Naive thymus-derived CD4-positive, alpha-beta T cell (primary cell): ENCODE data around the gene TTC38. TPM values are rescaled to one million over a fixed set of nuclear protein-coding genes. Genes with fewer than 3 reads are reported as not detected.
A peak's percentile ranks its signal among the peaks of the same experiment; 100 is the strongest.

ENCODE experiments used
- ATAC-seq: fragments of 150-1000 bp; cut with Tn5 transposase; 2 replicates; pipeline ENCODE4 v1.10.0; 2021; ENCODE audit warnings: mild to moderate bottlenecking, moderate library complexity
- CTCF ChIA-PET: fragments of 350-600 bp; sonication (Branson Sonifier 250); formaldehyde crosslinking; loops from one replicate; lab custom pipeline; 2021; ENCODE audit warnings: antibody characterized with exemption; lab: Charles Lee
- POLR2A ChIA-PET: fragments of 350-600 bp; sonication (Branson Sonifier 250); formaldehyde crosslinking; loops from one replicate; lab custom pipeline; 2021; ENCODE audit warnings: antibody characterized with exemption, inconsistent platforms; lab: Charles Lee
- DNase-seq, 9 donors: peaks; one replicate each; pipeline versions ENCODE4 v3.0.0 to v3.0.0-alpha.2; 2020 to 2022; ENCODE audit warnings: mixed read lengths in 1 of 9
- H3K27ac ChIP-seq: one replicate; pipeline ENCODE4 v1.7.0; 2013; ENCODE audit warnings: mild to moderate bottlenecking, low read depth, low read length, moderate library complexity
- H3K27me3 ChIP-seq, 2 donors: one replicate each; pipeline ENCODE4 v1.7.0; 2013; ENCODE audit warnings: low read length in 2 of 2, mild to moderate bottlenecking in 2 of 2, moderate library complexity in 2 of 2; ENCODE audit not compliant: control insufficient read depth in 2 of 2, insufficient read depth in 2 of 2
- H3K36me3 ChIP-seq, 3 experiments: 1 replicate in 2 of 3; 2 replicates in 1 of 3; pipeline ENCODE4 v1.7.0; 2013; ENCODE audit warnings: low read length in 3 of 3, mild to moderate bottlenecking in 3 of 3, moderate library complexity in 1 of 3; ENCODE audit not compliant: insufficient read depth in 3 of 3, control insufficient read depth in 2 of 3
- H3K4me1 ChIP-seq, 2 donors: one replicate each; pipeline ENCODE4 v1.7.0; 2013; ENCODE audit warnings: low read length in 2 of 2, mild to moderate bottlenecking in 2 of 2, moderate library complexity in 1 of 2; ENCODE audit not compliant: control insufficient read depth in 2 of 2, insufficient read depth in 2 of 2
- H3K4me3 ChIP-seq: 2 replicates; pipeline ENCODE4 v1.7.0; 2013; ENCODE audit warnings: mild to moderate bottlenecking, low read length
- H3K9me3 ChIP-seq, 3 experiments: 1 replicate in 2 of 3; 2 replicates in 1 of 3; pipeline ENCODE4 v1.7.0; 2013; ENCODE audit warnings: low read length in 3 of 3; ENCODE audit not compliant: control insufficient read depth in 2 of 3
- H3K27ac Mint-ChIP-seq, 9 donors: one replicate each; pipeline ENCODE4 v1.8.0; 2020 to 2022; ENCODE audit warnings: mixed read lengths in 9 of 9, mild to moderate bottlenecking in 8 of 9, moderate library complexity in 5 of 9, inconsistent platforms in 2 of 9
- H3K27me3 Mint-ChIP-seq, 5 donors: one replicate each; pipeline ENCODE4 v1.8.0; 2021 to 2022; ENCODE audit warnings: mixed read lengths in 5 of 5, mild to moderate bottlenecking in 1 of 5
- H3K36me3 Mint-ChIP-seq, 5 donors: one replicate each; pipeline ENCODE4 v1.8.0; 2020 to 2022; ENCODE audit warnings: mixed read lengths in 5 of 5, mild to moderate bottlenecking in 3 of 5, inconsistent platforms in 1 of 5
- H3K4me1 Mint-ChIP-seq, 7 donors: one replicate each; pipeline ENCODE4 v1.8.0; 2020 to 2022; ENCODE audit warnings: mixed read lengths in 7 of 7, mild to moderate bottlenecking in 3 of 7, inconsistent platforms in 1 of 7
- H3K4me3 Mint-ChIP-seq, 10 donors: one replicate each; pipeline ENCODE4 v1.8.0; 2020 to 2022; ENCODE audit warnings: mild to moderate bottlenecking in 10 of 10, mixed read lengths in 10 of 10, moderate library complexity in 6 of 10, inconsistent platforms in 2 of 10
- H3K9me3 Mint-ChIP-seq, 11 donors: one replicate each; pipeline ENCODE4 v1.8.0; 2020 to 2022; ENCODE audit warnings: mixed read lengths in 11 of 11, mild to moderate bottlenecking in 4 of 11, inconsistent platforms in 1 of 11, moderate library complexity in 1 of 11
- intact Hi-C, 2 donors: fragments of 100-400 bp; cut with micrococcal nuclease; formaldehyde crosslinking; loops; one replicate each; pipeline ENCODE4 v1.15.1; 2023
- polyA plus RNA-seq, 2 donors: library from polyadenylated mRNA; unstranded; fragments of 300-500 nt; fragmentation: Illumina TruSeq; gene quantifications; one replicate each; pipeline ENCODE4 v1.2.3, GENCODE V29; 2021
- total RNA-seq, 6 experiments: library from RNA in 5 of 6; stranded (reverse) in 5 of 6; gene quantifications; 1 replicate in 5 of 6; 2 replicates in 1 of 6; pipeline ENCODE4 v1.2.3 and lab custom pipeline; 2021 to 2026

TTC38 gene
- total and polyA plus RNA-seq, 7 experiments from 2014 or later, result 2.9 to 26.0 (median 6.6) TPM

- peaks cover 0 to 1% (median 0%) of the 10 kb centered on the region in 7 donors for H3K4me1 Mint-ChIP-seq
- intact Hi-C loops, result no loop called here
- DNase-seq (no peak), ATAC-seq (no peak)
- no peak overlapping the region for H3K4me3 Mint-ChIP-seq
- CTCF ChIA-PET, result interaction anchor here (1.0 kb wide), 1 partner anchor 16 kb away, joined by 3 read pairs; no protein-coding TSS in a partner anchor
- no peaks in the 10 kb centered on the region for H3K27me3 ChIP-seq
- POLR2A ChIA-PET, result no interaction called here
- H3K9me3 ChIP-seq, result no peaks in the 10 kb centered on the region
- H3K36me3 ChIP-seq, result peaks cover 0 to 2% (median 0%) of the 10 kb centered on the region in 3 experiments
- no peaks in the 10 kb centered on the region for H3K27me3 Mint-ChIP-seq
- H3K27ac Mint-ChIP-seq, result no peak overlapping the region
- H3K4me3 ChIP-seq, result no peak overlapping the region
- no peaks in the 10 kb centered on the region for H3K4me1 ChIP-seq
- peaks cover 0 to 3% (median 0%) of the 10 kb centered on the region in 11 donors for H3K9me3 Mint-ChIP-seq
- H3K36me3 Mint-ChIP-seq, result peaks cover 0 to 13% (median 7%) of the 10 kb centered on the region in 5 donors
- H3K27ac ChIP-seq, result no peak overlapping the region
Observed at GRCh38 chr22:46226577-46226976, 41.2 kb upstream of the TTC38 start.

GRCh38 chr22:46229701-46230100, 38.1 kb upstream of the TTC38 start:
- Histone ChIP-seq H3K36me3 (peaks cover 0 to 8% (median 0%) of the 10 kb centered on the region in 3 experiments), H3K27ac (no peak overlapping the region), H3K27me3 (no peaks in the 10 kb centered on the region), H3K4me3 (no peak overlapping the region), H3K9me3 (no peaks in the 10 kb centered on the region), H3K4me1 (no peaks in the 10 kb centered on the region)
- no peak for ATAC-seq
- H3K4me1 Mint-ChIP-seq, result no peaks in the 10 kb centered on the region
- no peak for DNase-seq
- H3K27ac Mint-ChIP-seq, result no peak overlapping the region
- no peaks in the 10 kb centered on the region for H3K27me3 Mint-ChIP-seq
- H3K36me3 Mint-ChIP-seq, result peaks cover 0 to 10% (median 4%) of the 10 kb centered on the region in 5 donors
- H3K4me3 Mint-ChIP-seq, result no peak overlapping the region
- H3K9me3 Mint-ChIP-seq, result peaks cover 0 to 3% (median 0%) of the 10 kb centered on the region in 11 donors
- intact Hi-C loops, result no loop called here
- ChIA-PET CTCF (no interaction called here), POLR2A (interaction anchor here (0.7 kb wide), 1 partner anchor 498 kb away, joined by 3 read pairs; no protein-coding TSS in a partner anchor)

GRCh38 chr22:46230262-46230901, 37.4 kb upstream of the TTC38 start:
- Mint-ChIP-seq H3K4me1 (no peaks in the 10 kb centered on the region), H3K27ac (no peak overlapping the region), H3K4me3 (no peak overlapping the region), H3K9me3 (peaks cover 0 to 3% (median 0%) of the 10 kb centered on the region in 11 donors), H3K36me3 (peaks cover 0 to 13% (median 6%) of the 10 kb centered on the region in 5 donors), H3K27me3 (no peaks in the 10 kb centered on the region)
- Histone ChIP-seq H3K4me1 (no peaks in the 10 kb centered on the region), H3K9me3 (no peaks in the 10 kb centered on the region), H3K27me3 (no peaks in the 10 kb centered on the region), H3K27ac (no peak overlapping the region), H3K36me3 (peaks cover 0 to 10% (median 0%) of the 10 kb centered on the region in 3 experiments), H3K4me3 (no peak overlapping the region)
- DNase-seq (no peak), ATAC-seq (no peak)
- CTCF ChIA-PET, result no interaction called here
- intact Hi-C loops, result no loop called here
- POLR2A ChIA-PET, result interaction anchor here (0.7 kb wide), 1 partner anchor 498 kb away, joined by 3 read pairs; no protein-coding TSS in a partner anchor

GRCh38 chr22:46233231-46233630, 34.6 kb upstream of the TTC38 start:
- no peaks in the 10 kb centered on the region for H3K9me3 ChIP-seq
- no peaks in the 10 kb centered on the region for H3K4me1 ChIP-seq
- Mint-ChIP-seq H3K27me3 (no peaks in the 10 kb centered on the region), H3K4me3 (no peak overlapping the region), H3K36me3 (peaks cover 0 to 28% (median 6%) of the 10 kb centered on the region in 5 donors), H3K9me3 (no peaks in the 10 kb centered on the region), H3K4me1 (peaks cover 0 to 4% (median 0%) of the 10 kb centered on the region in 7 donors), H3K27ac (no peak overlapping the region)
- intact Hi-C loops, result no loop called here
- CTCF ChIA-PET, result no interaction called here
- ATAC-seq, result peak; percentile 80
- POLR2A ChIA-PET, result no interaction called here
- no peak overlapping the region for H3K4me3 ChIP-seq
- no peak for DNase-seq
- H3K27me3 ChIP-seq, result no peaks in the 10 kb centered on the region
- H3K36me3 ChIP-seq, result peaks cover 0 to 13% (median 0%) of the 10 kb centered on the region in 3 experiments
- H3K27ac ChIP-seq, result no peak overlapping the region

- Histone ChIP-seq H3K9me3 (no peaks in the 10 kb centered on the region), H3K27me3 (no peaks in the 10 kb centered on the region), H3K27ac (no peak overlapping the region), H3K4me3 (no peak overlapping the region), H3K4me1 (peaks cover 4 to 10% of the 10 kb centered on the region in 2 donors), H3K36me3 (peaks cover 0 to 13% (median 0%) of the 10 kb centered on the region in 3 experiments)
- ATAC-seq (no peak), DNase-seq (no peak)
- Mint-ChIP-seq H3K27me3 (no peaks in the 10 kb centered on the region), H3K4me1 (peaks cover 5 to 20% (median 12%) of the 10 kb centered on the region in 7 donors), H3K36me3 (peaks cover 0 to 30% (median 9%) of the 10 kb centered on the region in 5 donors), H3K27ac (no peak overlapping the region), H3K9me3 (no peaks in the 10 kb centered on the region), H3K4me3 (no peak overlapping the region)
- intact Hi-C loops, result no loop called here
- ChIA-PET CTCF (no interaction called here), POLR2A (no interaction called here)
Observed at GRCh38 chr22:46234969-46235368, 32.8 kb upstream of the TTC38 start.

GRCh38 chr22:46237453-46238124, 30.2 kb upstream of the TTC38 start:
- H3K27me3 Mint-ChIP-seq, result no peaks in the 10 kb centered on the region
- ChIA-PET CTCF (no interaction called here), POLR2A (interaction anchor here (0.7 kb wide), 1 partner anchor 68 kb away, joined by 3 read pairs; no protein-coding TSS in a partner anchor)
- ATAC-seq (no peak), DNase-seq (no peak)
- H3K36me3 Mint-ChIP-seq, result peaks cover 0 to 22% (median 9%) of the 10 kb centered on the region in 5 donors
- H3K27ac ChIP-seq, result no peak overlapping the region
- H3K27ac Mint-ChIP-seq, result peak overlapping the region in 2 of 9 donors; percentile 20 to 22
- H3K9me3 Mint-ChIP-seq, result no peaks in the 10 kb centered on the region
- peaks cover 11 to 34% (median 23%) of the 10 kb centered on the region in 7 donors for H3K4me1 Mint-ChIP-seq
- peaks cover 0 to 5% (median 0%) of the 10 kb centered on the region in 3 experiments for H3K36me3 ChIP-seq
- no peaks in the 10 kb centered on the region for H3K27me3 ChIP-seq
- no peaks in the 10 kb centered on the region for H3K9me3 ChIP-seq
- intact Hi-C loops, result no loop called here
- no peak overlapping the region for H3K4me3 Mint-ChIP-seq
- no peak overlapping the region for H3K4me3 ChIP-seq
- peaks cover 9 to 19% of the 10 kb centered on the region in 2 donors for H3K4me1 ChIP-seq
